Spleen (tissue), 7 donors: Measurements from ENCODE around the gene UBC.

Experiments used
- POLR2AphosphoS5 ChIP-seq, 3 donors: sonication (generic); formaldehyde crosslinking; IDR thresholded peaks; one replicate each; pipeline ENCODE4 v1.5.1; 2017; ENCODE audit warnings: antibody characterized with exemption in 3 of 3
- TF ChIP-seq, protein P1 (sequence below), 11 experiments: fragments of 200-600 bp in 7 of 11; fragments of 450-650 bp in 4 of 11; sonication (generic) in 4 of 11; IDR thresholded peaks in 8 of 11; conservative IDR thresholded peaks in 3 of 11; 1 replicate in 7 of 11; 2 replicates in 4 of 11; pipeline versions ENCODE4 v1.4.0 to v1.8.0; 2016 to 2021; ENCODE audit warnings: antibody characterized with exemption in 11 of 11, inconsistent platforms in 4 of 11, mild to moderate bottlenecking in 1 of 11
- donor health status: DM: no; HTN: no; CAD: no; lungs with moderate emphysema.
- donor health status: DM: no; HTN: no; CAD: no.
- donor health status: DM: no; HTN: no; CAD: no.

DNA sequence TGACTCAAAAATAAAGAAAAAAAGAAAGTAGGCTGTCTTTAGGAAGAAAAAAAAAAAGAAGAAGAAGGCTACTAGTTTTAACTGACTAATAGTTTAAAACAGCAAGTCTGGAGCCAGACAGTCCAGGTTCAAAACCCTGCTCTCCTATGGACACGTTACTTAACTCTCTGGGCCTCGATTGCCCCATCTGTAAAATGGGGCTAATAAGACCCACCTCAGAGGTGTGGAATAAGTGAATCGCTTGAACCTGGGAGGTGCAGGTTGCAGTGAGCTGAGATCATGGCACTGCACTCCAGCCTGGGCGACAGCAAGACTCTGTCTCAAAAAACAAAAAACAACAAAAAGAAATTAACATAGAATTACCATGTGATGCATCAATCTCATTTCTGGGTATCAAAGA is 40.3 kb downstream of the UBC start:
- no peak for TF ChIP-seq POLR2AphosphoS5 (IDR thresholded peaks at IDR 0.05)
- TF ChIP-seq, protein P1, sequence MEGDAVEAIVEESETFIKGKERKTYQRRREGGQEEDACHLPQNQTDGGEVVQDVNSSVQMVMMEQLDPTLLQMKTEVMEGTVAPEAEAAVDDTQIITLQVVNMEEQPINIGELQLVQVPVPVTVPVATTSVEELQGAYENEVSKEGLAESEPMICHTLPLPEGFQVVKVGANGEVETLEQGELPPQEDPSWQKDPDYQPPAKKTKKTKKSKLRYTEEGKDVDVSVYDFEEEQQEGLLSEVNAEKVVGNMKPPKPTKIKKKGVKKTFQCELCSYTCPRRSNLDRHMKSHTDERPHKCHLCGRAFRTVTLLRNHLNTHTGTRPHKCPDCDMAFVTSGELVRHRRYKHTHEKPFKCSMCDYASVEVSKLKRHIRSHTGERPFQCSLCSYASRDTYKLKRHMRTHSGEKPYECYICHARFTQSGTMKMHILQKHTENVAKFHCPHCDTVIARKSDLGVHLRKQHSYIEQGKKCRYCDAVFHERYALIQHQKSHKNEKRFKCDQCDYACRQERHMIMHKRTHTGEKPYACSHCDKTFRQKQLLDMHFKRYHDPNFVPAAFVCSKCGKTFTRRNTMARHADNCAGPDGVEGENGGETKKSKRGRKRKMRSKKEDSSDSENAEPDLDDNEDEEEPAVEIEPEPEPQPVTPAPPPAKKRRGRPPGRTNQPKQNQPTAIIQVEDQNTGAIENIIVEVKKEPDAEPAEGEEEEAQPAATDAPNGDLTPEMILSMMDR (IDR thresholded peaks at IDR 0.05 in 8 of 11, conservative IDR thresholded peaks at IDR 0.05 in 3 of 11) = no peak
